ENCODE results near the gene PLK5.

Gene PLK5

GRCh38 chr19:1510442-1510806 lies 13.5 kb upstream of the PLK5 start:
- peaks cover 6% of the 10 kb centered on the region; the same call in 1 of the 2 replicates for H3K9me3 ChIP-seq (ENCODE audit: control insufficient read depth, insufficient read depth, low read length)
- no peaks in the 10 kb centered on the region for H3K79me2 ChIP-seq (ENCODE audit: control insufficient read depth, low read length)
- H3K4me1 ChIP-seq (ENCODE audit: control insufficient read depth, low read length) = peaks cover 10% of the 10 kb centered on the region
- TF ChIP-seq CTCF (IDR thresholded peaks at IDR 0.05; ENCODE audit: low read depth, low read length, poor library complexity, severe bottlenecking) (no peak), EZH2phosphoT487 (IDR thresholded peaks at IDR 0.05; ENCODE audit: borderline replicate concordance, low read length) (no peak)
- H3K27ac ChIP-seq (ENCODE audit: low read depth, low read length) = no peak overlapping the region
- H3K36me3 ChIP-seq (ENCODE audit: control insufficient read depth, low read length) = no peaks in the 10 kb centered on the region
- H3K27me3 ChIP-seq (ENCODE audit: control insufficient read depth, low read length) = peaks cover 22% of the 10 kb centered on the region
- H3K4me3 ChIP-seq (ENCODE audit: low read length) = no peak overlapping the region
- no peak overlapping the region for H3K4me2 ChIP-seq (ENCODE audit: low read length)
- no peaks in the 10 kb centered on the region for H3K9me2 ChIP-seq (replicated peaks; ENCODE audit: control insufficient read depth, low read length)
- 0 out of 2 replicates have a peak, but pooled peaks cover 3% of the 10 kb centered on the region for H4K20me1 ChIP-seq (ENCODE audit: control insufficient read depth, insufficient read depth, low read depth, low read length)
- H3F3A ChIP-seq (ENCODE audit: control insufficient read depth, insufficient read depth) = no peaks in the 10 kb centered on the region

- no peak for TF ChIP-seq CTCF (IDR thresholded peaks at IDR 0.05; ENCODE audit: low read depth, low read length, poor library complexity, severe bottlenecking)
- TF ChIP-seq EZH2phosphoT487 (IDR thresholded peaks at IDR 0.05; ENCODE audit: borderline replicate concordance, low read length) = no peak
- Histone ChIP-seq H3F3A (ENCODE audit: control insufficient read depth, insufficient read depth) (no peaks in the 10 kb centered on the region), H3K4me2 (ENCODE audit: low read length) (no peak overlapping the region)
Observed at GRCh38 chr19:1510807-1511206, 13.1 kb upstream of the PLK5 start.

GRCh38 chr19:1511318-1512317 lies 12.3 kb upstream of the PLK5 start:
- H3K79me2 ChIP-seq (ENCODE audit: control insufficient read depth, low read length) = no peaks in the 10 kb centered on the region
- no peak overlapping the region for H3K4me3 ChIP-seq (ENCODE audit: low read length)
- TF ChIP-seq EZH2phosphoT487 (IDR thresholded peaks at IDR 0.05; ENCODE audit: borderline replicate concordance, low read length) = no peak
- TF ChIP-seq CTCF (IDR thresholded peaks at IDR 0.05; ENCODE audit: low read depth, low read length, poor library complexity, severe bottlenecking) = no peak
- peaks cover 6% of the 10 kb centered on the region; the same call in 1 of the 2 replicates for H3K9me3 ChIP-seq (ENCODE audit: control insufficient read depth, insufficient read depth, low read length)
- H4K20me1 ChIP-seq (ENCODE audit: control insufficient read depth, insufficient read depth, low read depth, low read length) = 0 out of 2 replicates have a peak, but pooled peaks cover 3% of the 10 kb centered on the region
- H3K4me1 ChIP-seq (ENCODE audit: control insufficient read depth, low read length) = peaks cover 10% of the 10 kb centered on the region
- H3K36me3 ChIP-seq (ENCODE audit: control insufficient read depth, low read length) = no peaks in the 10 kb centered on the region
- no peak overlapping the region for H3K4me2 ChIP-seq (ENCODE audit: low read length)
- H3F3A ChIP-seq (ENCODE audit: control insufficient read depth, insufficient read depth) = no peaks in the 10 kb centered on the region
- no peak overlapping the region for H3K27ac ChIP-seq (ENCODE audit: low read depth, low read length)
- H3K9me2 ChIP-seq (replicated peaks; ENCODE audit: control insufficient read depth, low read length) = no peaks in the 10 kb centered on the region
- H3K27me3 ChIP-seq (ENCODE audit: control insufficient read depth, low read length) = peaks cover 22% of the 10 kb centered on the region

More at GRCh38 chr19:1510807-1511206, 13.1 kb upstream of the PLK5 start:
- no peak overlapping the region for H3K4me3 ChIP-seq (ENCODE audit: low read length)
- no peak overlapping the region for H3K27ac ChIP-seq (ENCODE audit: low read depth, low read length)
- peaks cover 10% of the 10 kb centered on the region for H3K4me1 ChIP-seq (ENCODE audit: control insufficient read depth, low read length)
- H3K9me2 ChIP-seq (replicated peaks; ENCODE audit: control insufficient read depth, low read length) = no peaks in the 10 kb centered on the region
- 0 out of 2 replicates have a peak, but pooled peaks cover 3% of the 10 kb centered on the region for H4K20me1 ChIP-seq (ENCODE audit: control insufficient read depth, insufficient read depth, low read depth, low read length)
- H3K36me3 ChIP-seq (ENCODE audit: control insufficient read depth, low read length) = no peaks in the 10 kb centered on the region
- peaks cover 6% of the 10 kb centered on the region; the same call in 1 of the 2 replicates for H3K9me3 ChIP-seq (ENCODE audit: control insufficient read depth, insufficient read depth, low read length)
- peaks cover 22% of the 10 kb centered on the region for H3K27me3 ChIP-seq (ENCODE audit: control insufficient read depth, low read length)
- no peaks in the 10 kb centered on the region for H3K79me2 ChIP-seq (ENCODE audit: control insufficient read depth, low read length)

Measured in DOHH2 (cell line).